Neural cell (in vitro differentiated cells): ENCODE results near the gene NDEL1. TPM values are rescaled to one million over a fixed set of nuclear protein-coding genes. Genes with fewer than 3 reads are reported as not detected.

Experiments
- H2AFZ ChIP-seq: fragments of 200-600, 300-800 bp; sonication (generic), shearing (Covaris generic); 2 replicates; pipeline ENCODE4 v1.6.0; 2014; ENCODE audit warnings: low read depth, mild to moderate bottlenecking, antibody characterized with exemption, low read length, moderate library complexity
- H3F3A ChIP-seq: fragments of 200-600 bp; shearing (Covaris generic); 2 replicates; pipeline ENCODE4 v1.6.1; 2016; ENCODE audit warnings: mild to moderate bottlenecking, moderate library complexity, mixed read lengths, antibody characterized with exemption, low read length; ENCODE audit not compliant: insufficient read depth, poor library complexity, severe bottlenecking
- H3K27ac ChIP-seq: fragments of 200-600, 300-800 bp; sonication (generic), shearing (Covaris generic); 2 replicates; pipeline ENCODE4 v1.5.1; 2014; ENCODE audit warnings: mild to moderate bottlenecking, low read length, moderate library complexity
- H3K27me3 ChIP-seq: fragments of 300-800, 200-600 bp; sonication (generic), shearing (Covaris generic); 2 replicates; pipeline ENCODE4 v1.6.0; 2014; ENCODE audit warnings: mild to moderate bottlenecking, low read depth, low read length, moderate library complexity; ENCODE audit not compliant: insufficient read depth
- H3K36me3 ChIP-seq: fragments of 300-800, 200-600 bp; sonication (generic), shearing (Covaris generic); 2 replicates; pipeline ENCODE4 v1.5.1; 2014; ENCODE audit warnings: mild to moderate bottlenecking, antibody characterized with exemption, low read length, moderate library complexity; ENCODE audit not compliant: insufficient read depth
- H3K4me2 ChIP-seq: fragments of 300-800, 200-600 bp; sonication (generic), shearing (Covaris generic); 2 replicates; pipeline ENCODE4 v1.6.0; 2014; ENCODE audit warnings: mild to moderate bottlenecking, low read length
- H3K4me3 ChIP-seq: fragments of 300-800, 200-600 bp; sonication (generic), shearing (Covaris generic); 2 replicates; pipeline ENCODE4 v1.5.1; 2014; ENCODE audit warnings: mild to moderate bottlenecking, low read length, moderate library complexity
- H3K79me2 ChIP-seq: fragments of 200-600 bp; shearing (Covaris generic); replicated peaks from 2 replicates; pipeline ENCODE4 v1.6.0; 2014; ENCODE audit warnings: mild to moderate bottlenecking, low read length, moderate library complexity; ENCODE audit not compliant: insufficient read depth
- H3K9ac ChIP-seq: fragments of 300-800, 200-600 bp; sonication (generic), shearing (Covaris generic); 2 replicates; pipeline ENCODE4 v1.6.1; 2016; ENCODE audit warnings: mild to moderate bottlenecking, low read length, mixed read lengths
- H3K9me2 ChIP-seq: fragments of 200-600 bp; shearing (Covaris generic); 2 replicates; pipeline ENCODE4 v1.6.1; 2016; ENCODE audit warnings: mild to moderate bottlenecking, low read length, mixed read lengths; ENCODE audit not compliant: insufficient read depth
- H3K9me3 ChIP-seq: fragments of 200-600, 300-800 bp; sonication (generic), shearing (Covaris generic); 2 replicates; pipeline ENCODE4 v1.6.1; 2016; ENCODE audit warnings: mild to moderate bottlenecking, mixed run types, low read length, moderate library complexity, mixed read lengths
- H4K20me1 ChIP-seq: fragments of 200-600 bp; shearing (Covaris generic); 2 replicates; pipeline ENCODE4 v1.6.1; 2016; ENCODE audit warnings: mild to moderate bottlenecking, mixed run types; ENCODE audit not compliant: insufficient read depth
- EP300 ChIP-seq: fragments of 450-650 bp; conservative IDR thresholded peaks from 2 replicates; pipeline ENCODE4 v1.6.1; 2014; ENCODE audit warnings: antibody characterized with exemption, mild to moderate bottlenecking, moderate library complexity; ENCODE audit not compliant: poor library complexity, severe bottlenecking
- EZH2 ChIP-seq: fragments of 200-600, 300-800 bp; shearing (Covaris generic), sonication (generic); IDR thresholded peaks from 2 replicates; pipeline ENCODE4 v1.6.1; 2014; ENCODE audit warnings: antibody characterized with exemption, low read length, borderline replicate concordance, mild to moderate bottlenecking; ENCODE audit not compliant: insufficient read depth, poor library complexity, severe bottlenecking
- MXI1 ChIP-seq: fragments of 450-650 bp; conservative IDR thresholded peaks from 2 replicates; pipeline ENCODE4 v1.6.1; 2014; ENCODE audit warnings: antibody characterized with exemption, mild to moderate bottlenecking; ENCODE audit not compliant: poor library complexity, severe bottlenecking
- POLR2AphosphoS5 ChIP-seq: IDR thresholded peaks from 2 replicates; pipeline ENCODE4 v1.6.1; 2012
- RAD21 ChIP-seq: fragments of 450-650 bp; conservative IDR thresholded peaks from 2 replicates; pipeline ENCODE4 v1.6.1; 2014; ENCODE audit warnings: antibody characterized with exemption, mild to moderate bottlenecking, moderate library complexity
- SMC3 ChIP-seq: fragments of 450-650 bp; conservative IDR thresholded peaks from 2 replicates; pipeline ENCODE4 v1.6.1; 2014; ENCODE audit warnings: antibody characterized with exemption, mild to moderate bottlenecking, moderate library complexity; ENCODE audit not compliant: poor library complexity
- TAF1 ChIP-seq: IDR thresholded peaks from 2 replicates; pipeline ENCODE4 v1.6.1; 2012; ENCODE audit warnings: low read depth
- polyA plus RNA-seq: library from polyadenylated mRNA; depleted of rRNA; stranded (reverse); fragments of >200 nt; gene quantifications from 2 replicates; pipeline ENCODE4 v1.2.3, GENCODE V29; 2014
- TF ChIP-seq, protein P1 (sequence below): fragments of 450-650 bp; IDR thresholded peaks from 2 replicates; pipeline ENCODE4 v1.5.1; 2014; ENCODE audit warnings: antibody characterized with exemption, mild to moderate bottlenecking, moderate library complexity; ENCODE audit not compliant: poor library complexity, severe bottlenecking
- TF ChIP-seq, protein P2 (sequence below): IDR thresholded peaks from 2 replicates; pipeline ENCODE4 v1.6.1; 2012; ENCODE audit warnings: borderline replicate concordance

Gene NDEL1
- polyA plus RNA-seq, 1 donor from 2014 or later = 25.7 TPM

DNA sequence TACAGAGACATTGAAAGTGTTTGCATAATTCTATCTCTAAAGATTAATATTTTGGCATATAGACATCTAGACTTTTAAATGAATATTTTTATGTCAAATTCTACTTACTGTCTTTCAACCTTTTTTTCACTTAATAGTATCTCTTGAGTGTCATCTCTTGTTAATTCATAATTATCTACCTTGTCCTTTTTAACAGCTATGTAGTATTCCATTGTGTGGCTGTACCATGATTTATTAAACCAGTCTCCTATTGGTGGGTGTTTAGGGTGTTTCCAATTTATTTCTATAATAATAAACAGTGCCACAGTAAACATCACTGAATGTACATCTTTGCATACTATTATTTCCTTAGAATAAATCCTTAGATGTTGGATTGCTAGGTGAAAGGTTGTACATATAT lies 21.7 kb upstream of the NDEL1 start:
- no peak overlapping the region for H3K4me3 ChIP-seq
- H2AFZ ChIP-seq = no peak overlapping the region
- H3F3A ChIP-seq = no peaks in the 10 kb centered on the region
- TF ChIP-seq EZH2 = no peak
- no peak for TF ChIP-seq MXI1
- TF ChIP-seq, protein P1, sequence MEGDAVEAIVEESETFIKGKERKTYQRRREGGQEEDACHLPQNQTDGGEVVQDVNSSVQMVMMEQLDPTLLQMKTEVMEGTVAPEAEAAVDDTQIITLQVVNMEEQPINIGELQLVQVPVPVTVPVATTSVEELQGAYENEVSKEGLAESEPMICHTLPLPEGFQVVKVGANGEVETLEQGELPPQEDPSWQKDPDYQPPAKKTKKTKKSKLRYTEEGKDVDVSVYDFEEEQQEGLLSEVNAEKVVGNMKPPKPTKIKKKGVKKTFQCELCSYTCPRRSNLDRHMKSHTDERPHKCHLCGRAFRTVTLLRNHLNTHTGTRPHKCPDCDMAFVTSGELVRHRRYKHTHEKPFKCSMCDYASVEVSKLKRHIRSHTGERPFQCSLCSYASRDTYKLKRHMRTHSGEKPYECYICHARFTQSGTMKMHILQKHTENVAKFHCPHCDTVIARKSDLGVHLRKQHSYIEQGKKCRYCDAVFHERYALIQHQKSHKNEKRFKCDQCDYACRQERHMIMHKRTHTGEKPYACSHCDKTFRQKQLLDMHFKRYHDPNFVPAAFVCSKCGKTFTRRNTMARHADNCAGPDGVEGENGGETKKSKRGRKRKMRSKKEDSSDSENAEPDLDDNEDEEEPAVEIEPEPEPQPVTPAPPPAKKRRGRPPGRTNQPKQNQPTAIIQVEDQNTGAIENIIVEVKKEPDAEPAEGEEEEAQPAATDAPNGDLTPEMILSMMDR = no peak
- no peak for TF ChIP-seq TAF1
- TF ChIP-seq RAD21 = no peak
- H4K20me1 ChIP-seq = no peaks in the 10 kb centered on the region
- H3K4me2 ChIP-seq = no peak overlapping the region
- H3K27ac ChIP-seq = no peak overlapping the region
- no peaks in the 10 kb centered on the region for H3K9me3 ChIP-seq
- no peaks in the 10 kb centered on the region for H3K9me2 ChIP-seq
- H3K79me2 ChIP-seq = no peaks in the 10 kb centered on the region
- H3K9ac ChIP-seq = no peak overlapping the region
- H3K27me3 ChIP-seq = no peaks in the 10 kb centered on the region
- H3K36me3 ChIP-seq = no peaks in the 10 kb centered on the region

DNA sequence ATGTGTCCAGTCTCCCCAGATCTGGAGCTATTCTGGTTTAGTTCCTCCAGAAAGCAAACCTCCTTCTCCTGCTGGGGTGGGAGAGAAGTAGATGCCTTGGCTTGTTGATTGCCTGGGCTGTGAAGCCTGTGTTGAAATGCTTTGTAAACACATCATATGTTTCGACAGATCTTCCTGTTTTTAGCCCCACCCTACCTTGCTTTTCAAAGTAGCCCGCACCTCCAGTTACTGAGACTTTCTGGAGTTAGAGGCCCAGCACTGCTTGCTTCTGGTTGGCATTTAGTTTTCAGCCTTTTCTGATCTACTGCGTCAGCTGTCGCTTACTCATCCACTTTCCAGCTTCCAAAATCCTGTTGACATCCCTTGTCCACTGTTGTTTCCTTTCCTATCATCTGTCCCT lies 17.9 kb upstream of the NDEL1 start:
- H3K79me2 ChIP-seq = no peaks in the 10 kb centered on the region
- no peak overlapping the region for H3K9ac ChIP-seq
- no peak overlapping the region for H3K27ac ChIP-seq
- no peaks in the 10 kb centered on the region for H3K36me3 ChIP-seq
- no peaks in the 10 kb centered on the region for H3K9me3 ChIP-seq
- H3K27me3 ChIP-seq = no peaks in the 10 kb centered on the region
- no peaks in the 10 kb centered on the region for H3K9me2 ChIP-seq
- TF ChIP-seq, protein P2, sequence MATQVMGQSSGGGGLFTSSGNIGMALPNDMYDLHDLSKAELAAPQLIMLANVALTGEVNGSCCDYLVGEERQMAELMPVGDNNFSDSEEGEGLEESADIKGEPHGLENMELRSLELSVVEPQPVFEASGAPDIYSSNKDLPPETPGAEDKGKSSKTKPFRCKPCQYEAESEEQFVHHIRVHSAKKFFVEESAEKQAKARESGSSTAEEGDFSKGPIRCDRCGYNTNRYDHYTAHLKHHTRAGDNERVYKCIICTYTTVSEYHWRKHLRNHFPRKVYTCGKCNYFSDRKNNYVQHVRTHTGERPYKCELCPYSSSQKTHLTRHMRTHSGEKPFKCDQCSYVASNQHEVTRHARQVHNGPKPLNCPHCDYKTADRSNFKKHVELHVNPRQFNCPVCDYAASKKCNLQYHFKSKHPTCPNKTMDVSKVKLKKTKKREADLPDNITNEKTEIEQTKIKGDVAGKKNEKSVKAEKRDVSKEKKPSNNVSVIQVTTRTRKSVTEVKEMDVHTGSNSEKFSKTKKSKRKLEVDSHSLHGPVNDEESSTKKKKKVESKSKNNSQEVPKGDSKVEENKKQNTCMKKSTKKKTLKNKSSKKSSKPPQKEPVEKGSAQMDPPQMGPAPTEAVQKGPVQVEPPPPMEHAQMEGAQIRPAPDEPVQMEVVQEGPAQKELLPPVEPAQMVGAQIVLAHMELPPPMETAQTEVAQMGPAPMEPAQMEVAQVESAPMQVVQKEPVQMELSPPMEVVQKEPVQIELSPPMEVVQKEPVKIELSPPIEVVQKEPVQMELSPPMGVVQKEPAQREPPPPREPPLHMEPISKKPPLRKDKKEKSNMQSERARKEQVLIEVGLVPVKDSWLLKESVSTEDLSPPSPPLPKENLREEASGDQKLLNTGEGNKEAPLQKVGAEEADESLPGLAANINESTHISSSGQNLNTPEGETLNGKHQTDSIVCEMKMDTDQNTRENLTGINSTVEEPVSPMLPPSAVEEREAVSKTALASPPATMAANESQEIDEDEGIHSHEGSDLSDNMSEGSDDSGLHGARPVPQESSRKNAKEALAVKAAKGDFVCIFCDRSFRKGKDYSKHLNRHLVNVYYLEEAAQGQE = no peak
- TF ChIP-seq TAF1 (no peak), SMC3 (no peak), RAD21 (no peak), MXI1 (no peak)
- no peak overlapping the region for H2AFZ ChIP-seq
- no peak overlapping the region for H3K4me3 ChIP-seq
- H4K20me1 ChIP-seq = no peaks in the 10 kb centered on the region
- no peaks in the 10 kb centered on the region for H3F3A ChIP-seq
- no peak overlapping the region for H3K4me2 ChIP-seq

DNA sequence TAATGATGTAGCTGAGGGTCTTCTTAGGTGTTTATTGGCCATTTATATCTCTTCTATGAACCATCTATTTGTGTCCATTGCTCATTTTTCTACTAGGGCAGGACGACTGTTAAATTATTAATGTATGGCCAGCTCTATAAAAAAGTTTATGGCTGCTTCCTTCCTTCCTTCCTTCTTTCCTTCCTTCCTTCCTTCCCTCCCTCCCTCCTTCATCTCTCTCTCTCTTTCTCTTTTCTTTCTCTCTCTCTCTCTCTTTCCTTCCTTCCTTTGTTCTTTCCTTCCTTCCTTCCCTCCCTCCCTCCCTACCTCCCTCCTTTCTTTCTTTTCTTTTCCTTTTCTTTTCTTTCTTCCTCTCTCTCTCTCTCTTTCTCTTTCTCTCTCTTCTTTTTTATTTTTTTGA lies 17.2 kb upstream of the NDEL1 start:
- no peaks in the 10 kb centered on the region for H3K79me2 ChIP-seq
- H3K9me3 ChIP-seq = no peaks in the 10 kb centered on the region
- no peak for TF ChIP-seq EP300
- no peak for TF ChIP-seq TAF1
- TF ChIP-seq POLR2AphosphoS5 = no peak
- TF ChIP-seq, protein P1 = no peak
- no peak for TF ChIP-seq MXI1
- TF ChIP-seq, protein P2 = no peak
- no peak for TF ChIP-seq RAD21
- no peak for TF ChIP-seq SMC3
- TF ChIP-seq EZH2 = no peak
- no peak overlapping the region for H3K4me3 ChIP-seq
- H3K9me2 ChIP-seq = no peaks in the 10 kb centered on the region
- H3K27me3 ChIP-seq = no peaks in the 10 kb centered on the region
- H4K20me1 ChIP-seq = no peaks in the 10 kb centered on the region
- H3F3A ChIP-seq = no peaks in the 10 kb centered on the region
- no peak overlapping the region for H3K4me2 ChIP-seq
- no peak overlapping the region for H3K9ac ChIP-seq
- H3K36me3 ChIP-seq = no peaks in the 10 kb centered on the region
- no peak overlapping the region for H3K27ac ChIP-seq
- no peak overlapping the region for H2AFZ ChIP-seq
